Activated CD4-positive, alpha-beta T cell treated with anti-CD3 and anti-CD28 coated beads, Interleukin-2, amount 50 U/mL, for 4 hours (primary cell): Measurements from ENCODE around the gene SMYD3.

Experiments
- DNase-seq, 2 experiments: peaks; one replicate each; pipeline ENCODE4 v3.0.0-alpha.2; 2020

SMYD3 gene

GRCh38 chr1:245878585-245878984, 628.5 kb downstream of the SMYD3 start:
- no peak for DNase-seq

DNA sequence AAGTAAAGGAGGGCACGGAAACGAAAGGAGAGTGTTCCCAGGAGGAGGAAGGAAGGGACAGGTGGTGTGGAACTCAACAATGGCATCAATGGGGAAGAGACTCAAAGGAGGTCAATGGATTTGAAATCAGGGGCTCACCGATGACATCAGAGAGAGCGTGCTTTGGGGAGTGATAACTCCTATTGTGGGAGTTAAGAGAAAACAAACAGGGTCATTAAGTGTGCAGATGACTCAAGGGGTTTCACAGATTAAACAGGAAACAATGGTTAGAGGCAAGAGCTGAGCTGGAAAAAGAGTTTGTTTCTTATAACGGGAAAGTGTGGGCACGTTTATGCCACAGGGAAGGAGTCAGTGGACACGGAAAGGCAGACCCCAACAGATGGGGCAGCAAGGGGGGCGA, 629.1 kb downstream of the SMYD3 start:
- DNase-seq: no peak

- no peak for DNase-seq
Measured at GRCh38 chr1:245876586-245876985, 630.5 kb downstream of the SMYD3 start.

DNA sequence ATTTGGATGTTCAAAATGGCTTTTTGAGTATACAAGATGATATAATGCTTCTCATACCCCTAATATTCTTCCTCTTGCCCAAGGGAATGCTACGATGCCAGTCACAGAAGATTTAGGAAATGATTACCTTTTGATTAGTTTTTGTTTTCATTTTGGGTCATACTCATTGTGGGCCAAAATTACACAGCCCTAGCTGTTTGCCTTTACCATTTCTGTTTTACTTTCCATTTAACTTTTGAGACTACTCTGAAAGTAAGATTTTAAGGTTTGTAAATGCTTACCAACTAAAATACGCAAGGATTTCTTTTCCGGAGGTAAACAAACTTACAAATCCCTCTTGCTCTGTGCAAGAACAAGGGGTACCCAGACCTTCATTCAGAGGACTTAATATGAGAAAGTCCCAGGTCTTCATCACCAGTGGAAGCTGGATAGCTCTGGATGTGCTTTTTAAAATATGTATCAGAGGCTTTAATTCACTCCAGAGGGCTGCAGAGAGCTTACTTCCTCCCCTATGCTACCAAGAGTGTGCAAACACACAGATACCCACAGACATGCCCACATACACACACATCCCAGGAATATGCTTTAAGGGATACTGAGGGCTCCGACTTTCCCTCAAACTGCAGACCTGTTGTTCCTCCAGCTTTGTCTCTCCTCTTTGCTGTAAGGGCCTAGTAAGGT, 631.4 kb downstream of the SMYD3 start:
- no peak for DNase-seq

- no peak for DNase-seq
Measured at GRCh38 chr1:245874942-245875580, 632.0 kb downstream of the SMYD3 start.

- DNase-seq: no peak
Measured at GRCh38 chr1:245873883-245874671, 633.0 kb downstream of the SMYD3 start.

- DNase-seq: no peak
Measured at GRCh38 chr1:245873068-245873467, 634.0 kb downstream of the SMYD3 start.

DNA sequence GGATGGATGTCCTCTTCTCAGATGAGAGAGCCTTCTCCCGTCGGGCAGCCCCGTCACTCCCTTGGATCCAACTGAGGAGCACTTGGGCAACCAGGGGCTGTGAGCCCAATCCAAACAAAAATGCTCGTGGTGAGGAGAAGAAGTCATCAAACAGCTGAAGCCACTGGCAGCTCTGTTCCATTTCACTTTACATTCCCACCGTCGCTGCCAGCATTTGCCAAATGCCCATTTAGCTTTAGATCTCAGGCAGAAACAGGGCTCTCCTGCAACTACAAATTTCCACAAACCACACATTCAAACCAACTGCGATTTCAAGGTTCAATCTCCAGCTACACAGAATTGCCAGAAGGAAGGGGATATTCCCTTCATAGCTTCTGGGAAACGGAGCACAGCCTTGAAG, 634.6 kb downstream of the SMYD3 start:
- DNase-seq: no peak

DNA sequence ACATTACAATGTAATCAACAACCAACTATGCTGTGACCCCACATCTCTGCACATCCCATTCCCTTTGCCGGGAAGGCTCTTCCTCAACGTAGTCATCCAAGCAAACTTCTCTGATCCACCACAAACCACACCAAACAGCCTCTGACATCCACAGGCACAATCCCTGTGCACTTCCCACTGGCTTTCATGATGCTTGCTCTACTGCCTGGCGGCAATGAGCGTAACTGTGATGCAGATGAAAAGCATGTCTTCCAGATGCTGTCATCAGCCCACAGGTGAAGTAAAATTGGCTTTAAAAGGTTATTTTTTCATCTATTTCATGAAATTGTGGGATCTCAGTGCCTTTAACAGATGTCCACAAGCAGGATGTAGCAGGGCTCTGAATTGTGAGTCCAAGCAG, 635.2 kb downstream of the SMYD3 start:
- no peak for DNase-seq

DNA sequence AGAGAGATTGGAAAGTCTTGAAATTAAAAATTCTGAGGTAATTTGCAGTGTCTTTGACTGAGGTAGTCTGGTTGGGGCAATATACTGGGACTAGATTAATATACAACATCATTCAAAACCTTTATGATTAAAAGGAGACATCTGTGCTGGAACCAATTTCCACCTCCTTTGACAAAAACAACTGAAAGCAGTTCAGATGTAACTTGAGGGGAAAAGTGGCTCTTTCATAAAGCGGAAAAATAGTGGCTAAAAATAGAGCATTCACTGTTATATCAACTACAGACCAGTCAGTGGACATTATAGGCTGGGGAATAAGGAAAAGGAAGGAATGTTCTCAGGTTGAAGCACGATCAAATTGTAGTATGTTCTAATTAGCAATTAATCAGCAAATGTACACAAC, 635.9 kb downstream of the SMYD3 start:
- no peak for DNase-seq

DNA sequence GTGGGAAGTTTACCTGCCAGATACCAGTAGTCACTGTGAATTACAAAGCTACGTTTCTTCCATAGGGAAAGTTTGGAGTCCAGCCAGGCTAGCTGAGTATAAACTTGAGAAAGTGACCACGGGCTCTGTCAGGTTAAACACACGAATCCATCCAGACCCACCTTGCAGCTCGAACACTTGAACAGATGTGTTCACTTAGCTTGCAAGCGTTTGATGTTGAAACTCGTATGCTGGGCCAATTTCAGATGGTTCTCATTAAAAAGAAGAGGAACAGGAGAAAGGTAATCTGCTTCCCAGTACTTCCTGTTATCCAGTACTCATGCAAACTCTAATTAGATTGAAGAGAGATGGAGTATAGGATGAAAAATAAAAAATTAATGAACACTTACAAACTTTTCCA, 636.4 kb downstream of the SMYD3 start:
- DNase-seq: no peak

- DNase-seq: no peak
Measured at GRCh38 chr1:245869847-245870246, 637.2 kb downstream of the SMYD3 start.

DNA sequence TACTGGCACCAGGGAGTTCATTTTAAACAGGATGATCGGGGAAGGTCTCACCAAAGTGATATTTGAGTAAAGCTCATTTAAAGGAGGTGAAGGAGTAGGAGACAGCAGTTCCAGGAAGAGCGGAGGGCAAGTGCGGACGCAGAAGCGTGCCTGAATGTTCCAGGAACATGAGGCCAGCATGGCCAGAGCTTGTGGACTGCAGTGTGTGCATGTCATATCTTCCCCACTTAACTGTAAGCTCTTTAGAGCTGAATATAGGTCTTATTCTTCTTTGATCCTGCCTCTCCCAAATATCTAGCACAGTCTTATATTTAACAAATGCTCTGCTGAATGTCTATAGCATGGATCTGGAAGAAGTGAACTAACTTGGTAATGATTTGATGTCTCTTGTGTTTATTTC, 639.3 kb downstream of the SMYD3 start:
- no peak for DNase-seq

DNA sequence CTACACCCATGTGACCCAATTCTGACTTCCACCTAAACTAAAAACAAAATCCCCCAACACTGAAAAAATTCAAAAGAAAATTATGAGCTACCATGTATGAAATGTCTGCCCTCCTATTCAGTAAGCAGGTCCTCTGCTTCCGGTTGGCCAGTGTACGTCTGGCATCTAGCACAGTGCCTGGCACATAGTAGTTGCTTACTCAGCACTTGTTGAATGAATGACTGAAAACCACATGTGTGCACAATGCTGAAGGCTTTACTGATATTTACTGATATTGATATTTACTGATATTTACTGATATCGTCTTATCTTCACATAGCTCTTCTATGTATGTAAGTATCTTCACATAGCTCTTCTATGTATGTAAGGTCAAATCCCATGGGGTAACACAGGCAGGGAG, 642.2 kb downstream of the SMYD3 start:
- no peak for DNase-seq

- DNase-seq: no peak
Measured at GRCh38 chr1:245863566-245864184, 643.4 kb downstream of the SMYD3 start.

DNA sequence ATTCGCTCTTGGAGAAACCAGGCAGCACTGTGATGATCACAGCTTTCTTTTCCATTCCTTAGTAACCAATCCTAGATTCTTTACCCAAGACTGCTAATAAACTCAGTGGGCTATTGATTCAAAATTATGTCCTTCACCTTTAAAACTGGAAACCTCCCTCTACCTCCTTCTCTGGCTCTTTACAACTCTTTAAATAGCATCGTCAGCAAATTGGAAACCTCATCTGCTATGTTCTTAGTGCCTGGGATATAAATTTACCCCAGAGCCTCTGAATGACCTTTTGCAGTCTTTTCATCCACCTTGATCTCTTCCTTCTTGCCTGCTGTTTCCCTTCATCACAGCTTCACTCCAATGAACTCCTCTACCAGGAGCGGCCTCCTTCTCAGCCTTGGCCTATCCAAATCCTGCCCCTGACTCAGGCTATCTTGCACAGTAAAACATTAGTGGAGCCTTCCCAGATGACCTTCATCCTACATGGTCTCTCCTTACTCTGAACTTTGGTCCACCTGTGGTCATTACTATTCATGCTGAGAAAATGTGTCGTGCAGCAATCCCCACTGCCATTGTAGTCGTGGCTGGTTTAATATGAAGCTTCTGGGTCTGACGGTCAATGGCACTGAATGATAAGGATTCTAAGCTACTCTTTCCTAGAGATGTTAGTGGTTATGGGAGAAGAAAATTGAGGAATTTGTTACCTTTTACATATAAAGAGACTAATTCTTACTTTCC, 644.1 kb downstream of the SMYD3 start:
- DNase-seq: no peak

GRCh38 chr1:245860657-245861544, 646.2 kb downstream of the SMYD3 start:
- no peak for DNase-seq

DNA sequence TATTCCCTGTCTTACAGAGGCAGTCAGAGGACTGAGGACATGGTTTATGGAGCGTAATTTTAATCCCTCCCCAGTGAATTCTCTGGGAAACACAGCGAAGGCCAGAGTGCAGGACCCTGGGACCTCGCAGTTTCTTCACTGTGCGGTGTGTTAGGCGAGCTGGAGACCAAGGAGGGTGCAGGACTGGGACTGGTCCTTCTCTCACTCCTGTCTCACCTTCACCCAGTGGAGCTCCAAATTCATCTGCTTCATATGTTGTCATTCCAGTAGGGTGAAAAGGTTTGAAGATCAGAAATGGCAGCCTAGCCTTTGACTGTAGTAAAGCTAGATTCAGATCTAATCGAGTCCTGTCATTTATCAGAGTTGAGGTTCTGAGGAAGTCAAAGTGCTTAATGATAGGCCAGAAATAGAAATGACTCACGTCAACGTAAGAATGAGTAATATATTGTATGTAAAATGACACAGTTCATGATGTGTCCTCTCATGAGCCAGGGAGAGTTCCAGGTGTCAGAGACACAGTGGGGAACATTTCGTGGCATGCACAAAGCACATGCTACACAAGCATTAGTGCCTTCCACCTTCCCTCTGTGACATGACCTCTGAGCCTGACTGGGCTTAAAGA, 647.5 kb downstream of the SMYD3 start:
- no peak for DNase-seq

GRCh38 chr1:245858722-245859492, 648.2 kb downstream of the SMYD3 start:
- no peak for DNase-seq

DNA sequence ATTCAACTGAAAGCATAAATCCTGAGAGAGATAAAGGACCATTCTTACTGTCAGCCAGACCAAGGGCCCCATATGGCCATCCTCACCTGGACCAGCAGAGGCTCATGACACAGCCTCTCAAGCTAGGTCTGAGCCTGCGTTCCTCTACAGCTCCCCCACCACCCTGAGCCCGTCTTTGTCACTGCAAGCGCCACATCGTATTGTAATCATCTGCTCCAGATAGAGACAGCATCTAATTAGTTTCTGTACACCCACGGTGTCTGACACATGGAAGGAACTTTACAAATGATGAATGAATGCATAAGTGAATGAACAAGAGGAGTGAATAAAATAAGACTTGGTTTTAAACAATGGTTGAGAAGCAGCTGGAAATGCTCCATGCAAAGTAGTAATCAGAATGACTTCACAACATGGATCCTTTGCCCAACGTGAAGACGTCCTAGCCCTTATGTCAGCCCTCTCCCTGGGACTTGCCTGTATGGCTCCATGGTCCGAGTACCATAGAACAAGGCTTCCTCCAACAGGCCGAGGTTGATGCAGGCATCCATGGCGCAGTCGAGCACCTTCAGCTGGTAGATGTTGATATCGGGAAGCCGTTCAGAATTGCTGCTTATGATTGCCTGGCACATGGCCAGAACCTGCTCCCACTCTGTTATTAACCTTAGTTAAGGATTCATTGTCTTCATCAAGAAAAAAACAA, 648.9 kb downstream of the SMYD3 start:
- DNase-seq: no peak
